Prostate gland (tissue), 2 donors: Measurements from ENCODE around the gene AFAP1.

Source experiments
- POLR2AphosphoS5 ChIP-seq: sonication (generic); formaldehyde crosslinking; IDR thresholded peaks from one replicate; pipeline ENCODE4 v1.6.1; 2017; ENCODE audit warnings: antibody characterized with exemption
- TF ChIP-seq, protein P1 (sequence below), 4 experiments: fragments of 200-600 bp in 2 of 4; fragments of 450-650 bp in 2 of 4; sonication (generic) in 2 of 4; IDR thresholded peaks; 1 replicate in 3 of 4; 2 replicates in 1 of 4; pipeline ENCODE4 v1.5.1; 2016 to 2019; ENCODE audit warnings: antibody characterized with exemption in 4 of 4, mild to moderate bottlenecking in 2 of 4, moderate library complexity in 2 of 4

DNA sequence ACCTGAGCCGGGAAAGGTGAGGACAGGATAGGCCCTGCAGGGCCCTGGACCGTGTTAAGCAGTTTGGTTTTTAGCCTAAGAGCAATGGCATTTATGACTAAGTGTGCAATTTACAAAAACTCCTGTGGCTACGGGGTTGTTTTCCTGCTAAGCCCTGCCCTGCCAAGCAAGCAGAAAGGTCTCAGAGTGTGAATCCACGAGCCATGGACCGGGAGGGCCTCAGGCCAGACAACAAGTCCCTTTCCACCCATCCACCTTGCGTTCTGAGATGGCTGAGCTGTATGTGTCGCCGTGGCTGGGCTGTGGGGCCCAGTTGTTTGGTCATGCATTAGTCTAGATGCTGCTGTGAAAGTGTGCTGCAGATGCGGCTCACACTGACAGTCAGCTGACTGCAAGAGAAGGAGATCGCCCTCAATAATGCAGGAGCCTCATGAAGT, 33.9 kb upstream of the AFAP1 start:
- TF ChIP-seq, protein P1, sequence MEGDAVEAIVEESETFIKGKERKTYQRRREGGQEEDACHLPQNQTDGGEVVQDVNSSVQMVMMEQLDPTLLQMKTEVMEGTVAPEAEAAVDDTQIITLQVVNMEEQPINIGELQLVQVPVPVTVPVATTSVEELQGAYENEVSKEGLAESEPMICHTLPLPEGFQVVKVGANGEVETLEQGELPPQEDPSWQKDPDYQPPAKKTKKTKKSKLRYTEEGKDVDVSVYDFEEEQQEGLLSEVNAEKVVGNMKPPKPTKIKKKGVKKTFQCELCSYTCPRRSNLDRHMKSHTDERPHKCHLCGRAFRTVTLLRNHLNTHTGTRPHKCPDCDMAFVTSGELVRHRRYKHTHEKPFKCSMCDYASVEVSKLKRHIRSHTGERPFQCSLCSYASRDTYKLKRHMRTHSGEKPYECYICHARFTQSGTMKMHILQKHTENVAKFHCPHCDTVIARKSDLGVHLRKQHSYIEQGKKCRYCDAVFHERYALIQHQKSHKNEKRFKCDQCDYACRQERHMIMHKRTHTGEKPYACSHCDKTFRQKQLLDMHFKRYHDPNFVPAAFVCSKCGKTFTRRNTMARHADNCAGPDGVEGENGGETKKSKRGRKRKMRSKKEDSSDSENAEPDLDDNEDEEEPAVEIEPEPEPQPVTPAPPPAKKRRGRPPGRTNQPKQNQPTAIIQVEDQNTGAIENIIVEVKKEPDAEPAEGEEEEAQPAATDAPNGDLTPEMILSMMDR (IDR thresholded peaks at IDR 0.05) = no peak
- no peak for TF ChIP-seq POLR2AphosphoS5
